IMR-90 (cell line): ENCODE measurements around the gene NEAT1. TPM values are rescaled to one million over a fixed set of nuclear protein-coding genes. Genes with fewer than 3 reads are reported as not detected.

Source experiments
- ATAC-seq: fragments of 200-7000 bp; cut with Tn5 transposase; 2 replicates; pipeline ENCODE4 v1.9.1; 2020; ENCODE audit warnings: low read depth, mild to moderate bottlenecking, moderate library complexity
- BruUV-seq: library from RNA; stranded (reverse); fragments of 400-500 nt; replicated peaks from 2 replicates; lab custom pipeline; 2021; lab: Mats Ljungman, UMichigan
- CTCF ChIA-PET: fragments of 300-600 bp; formaldehyde crosslinking; extraction: SDS; loops from one replicate; lab custom pipeline; 2021; ENCODE audit warnings: antibody characterized with exemption; lab: Yijun Ruan, JAX
- POLR2A ChIA-PET: fragments of 300-600 bp; sonication (Branson Sonifier 250); formaldehyde crosslinking; loops from one replicate; lab custom pipeline; 2022; ENCODE audit warnings: antibody characterized with exemption; ENCODE audit not compliant: unreplicated experiment; lab: Charles Lee
- DNase-seq: peaks from one replicate; pipeline ENCODE4 v3.0.0; 2013
- H2AFZ ChIP-seq: replicated peaks from 2 replicates; pipeline ENCODE3; 2013; ENCODE audit warnings: low read length, mild to moderate bottlenecking; ENCODE audit not compliant: poor library complexity
- H2AK5ac ChIP-seq: 2 replicates; pipeline ENCODE4 v1.6.1; 2013; ENCODE audit warnings: low read depth, low read length, inconsistent platforms
- H2AK9ac ChIP-seq: replicated peaks from 2 replicates; pipeline ENCODE3; 2013; ENCODE audit warnings: mild to moderate bottlenecking, low read depth, low read length, moderate library complexity; ENCODE audit not compliant: poor library complexity
- H2BK120ac ChIP-seq: 2 replicates; pipeline ENCODE4 v1.6.1; 2013; ENCODE audit warnings: low read depth, low read length, inconsistent platforms
- H2BK15ac ChIP-seq: 3 replicates; pipeline ENCODE4 v1.6.1; 2013; ENCODE audit warnings: low read depth, low read length, inconsistent platforms
- H2BK20ac ChIP-seq: 2 replicates; pipeline ENCODE4 v1.6.1; 2013; ENCODE audit warnings: low read depth, mild to moderate bottlenecking, inconsistent platforms, low read length, moderate library complexity
- H2BK5ac ChIP-seq: 2 replicates; pipeline ENCODE4 v1.6.1; 2013; ENCODE audit warnings: mild to moderate bottlenecking, low read depth, low read length, inconsistent platforms; ENCODE audit not compliant: poor library complexity, severe bottlenecking
- H3K14ac ChIP-seq: replicated peaks from 2 replicates; pipeline ENCODE4 v1.6.1; 2013; ENCODE audit warnings: low read depth, low read length, inconsistent platforms
- H3K18ac ChIP-seq: 2 replicates; pipeline ENCODE4 v1.6.1; 2013; ENCODE audit warnings: low read depth, low read length, control low read depth
- H3K23ac ChIP-seq: 2 replicates; pipeline ENCODE4 v1.6.1; 2013; ENCODE audit warnings: low read depth, low read length, inconsistent platforms
- H3K27ac ChIP-seq: 2 replicates; pipeline ENCODE4 v1.5.1; 2013; ENCODE audit warnings: mild to moderate bottlenecking, control low read depth, low read length; ENCODE audit not compliant: insufficient read depth
- H3K27me3 ChIP-seq: 2 replicates; pipeline ENCODE4 v1.6.1; 2013; ENCODE audit warnings: low read length; ENCODE audit not compliant: control insufficient read depth, insufficient read depth
- H3K36me3 ChIP-seq: 2 replicates; pipeline ENCODE4 v1.6.1; 2013; ENCODE audit warnings: low read length, mixed read lengths; ENCODE audit not compliant: control insufficient read depth, insufficient read depth
- H3K4ac ChIP-seq: 2 replicates; pipeline ENCODE4 v1.6.1; 2013; ENCODE audit warnings: low read depth, low read length, inconsistent platforms
- H3K4me1 ChIP-seq: 2 replicates; pipeline ENCODE4 v1.6.1; 2013; ENCODE audit warnings: low read length, mixed read lengths; ENCODE audit not compliant: control insufficient read depth, insufficient read depth
- H3K4me2 ChIP-seq: 2 replicates; pipeline ENCODE4 v1.6.1; 2013; ENCODE audit warnings: low read depth, mild to moderate bottlenecking, control low read depth, low read length, moderate library complexity
- H3K4me3 ChIP-seq: 2 replicates; pipeline ENCODE4 v1.5.1; 2013; ENCODE audit warnings: low read depth, mild to moderate bottlenecking, control low read depth, low read length, moderate library complexity; ENCODE audit not compliant: insufficient read depth
- H3K56ac ChIP-seq: 2 replicates; pipeline ENCODE4 v1.6.1; 2013; ENCODE audit warnings: low read length, inconsistent platforms; ENCODE audit not compliant: insufficient read depth; ENCODE audit errors: extremely low read depth
- H3K79me1 ChIP-seq, 2 experiments: 2 replicates each; pipeline ENCODE4 v1.6.1; 2013; ENCODE audit warnings: low read length in 2 of 2, inconsistent platforms in 1 of 2, low read depth in 1 of 2
- H3K9ac ChIP-seq: 2 replicates; pipeline ENCODE4 v1.6.1; 2013; ENCODE audit warnings: low read depth, low read length, control low read depth
- H3K9me1 ChIP-seq: 2 replicates; pipeline ENCODE4 v1.6.1; 2013; ENCODE audit warnings: low read length, inconsistent platforms; ENCODE audit not compliant: insufficient read depth
- H3K9me3 ChIP-seq: 2 replicates; pipeline ENCODE4 v1.6.1; 2013; ENCODE audit warnings: low read length; ENCODE audit not compliant: control insufficient read depth, insufficient read depth
- H4K20me1 ChIP-seq: 2 replicates; pipeline ENCODE4 v1.6.1; 2013; ENCODE audit warnings: low read length, inconsistent platforms; ENCODE audit not compliant: insufficient read depth
- H4K5ac ChIP-seq: 2 replicates; pipeline ENCODE4 v1.6.1; 2013; ENCODE audit warnings: mild to moderate bottlenecking, low read depth, low read length, control low read depth
- H4K8ac ChIP-seq, 2 experiments: 2 replicates each; pipeline ENCODE4 v1.6.1; 2013; ENCODE audit warnings: low read depth in 2 of 2, low read length in 2 of 2, control low read depth in 1 of 2, inconsistent platforms in 1 of 2
- H4K91ac ChIP-seq: 2 replicates; pipeline ENCODE4 v1.6.1; 2013; ENCODE audit warnings: low read depth, low read length, inconsistent platforms; ENCODE audit not compliant: insufficient read depth
- CHD1 ChIP-seq: IDR thresholded peaks from 2 replicates; pipeline ENCODE4 v1.6.1; 2012; ENCODE audit warnings: low read depth, low read length, improper control_type of control experiment
- FOS ChIP-seq: fragments of 150-350 bp; IDR thresholded peaks from 2 replicates; pipeline ENCODE4 v1.6.1; 2016; ENCODE audit warnings: low read depth, low read length
- POLR2A ChIP-seq: IDR thresholded peaks from 2 replicates; pipeline ENCODE4 v1.6.1; 2012; ENCODE audit warnings: mild to moderate bottlenecking, low read depth, low read length
- RFX5 ChIP-seq: IDR thresholded peaks from 2 replicates; pipeline ENCODE4 v1.8.0; 2012; ENCODE audit warnings: low read depth, mild to moderate bottlenecking, low read length, moderate library complexity
- SMC3 ChIP-seq: fragments of 150-350 bp; IDR thresholded peaks from 2 replicates; pipeline ENCODE4 v1.6.1; 2016; ENCODE audit warnings: low read depth, mild to moderate bottlenecking, antibody characterized with exemption, low read length, moderate library complexity
- WGBS, 2 experiments: methylation state at CpG; one replicate each; pipeline versions ENCODE4 v1.1.5 to v1.1.7; 2013; ENCODE audit warnings: missing lambda C conversion rate in 2 of 2; ENCODE audit not compliant: insufficient read length in 1 of 2; ENCODE audit errors: extremely low coverage in 2 of 2; 5-methylcytosine and 5-hydroxymethylcytosine counted together
- dilution Hi-C: fragments of 300-500 bp; cut with HindIII; formaldehyde crosslinking; loops from one replicate; pipeline ENCODE4 v1.14.3; 2018; ENCODE audit warnings: low sequenced_read_pairs; ENCODE audit not compliant: unreplicated experiment
- in situ Hi-C: fragments of 300-500 bp; cut with MboI; formaldehyde crosslinking; loops from 3 replicates; pipeline ENCODE4 v1.14.3; 2019; ENCODE audit warnings: low sequenced_read_pairs, inconsistent platforms, mixed read lengths
- intact Hi-C: fragments of 100-400 bp; cut with micrococcal nuclease; formaldehyde crosslinking; loops from 2 replicates; pipeline ENCODE4 v1.10.0; 2022
- polyA plus RNA-seq, 3 experiments: library from polyadenylated mRNA; depleted of rRNA; stranded (reverse); fragments of >200 nt; gene quantifications; 2 replicates each; pipeline ENCODE4 v1.2.3, GENCODE V29; 2012; ENCODE audit warnings: low replicate concordance in 1 of 3
- total RNA-seq: library from RNA; depleted of rRNA; stranded (reverse); fragments of >200 nt; gene quantifications from 2 replicates; pipeline ENCODE4 v1.2.3, GENCODE V29; 2012

NEAT1 gene
- total and polyA plus RNA-seq, 2 of the 4 experiments (the other 2 are of a cell fraction), result 30.1 to 114 TPM

DNA sequence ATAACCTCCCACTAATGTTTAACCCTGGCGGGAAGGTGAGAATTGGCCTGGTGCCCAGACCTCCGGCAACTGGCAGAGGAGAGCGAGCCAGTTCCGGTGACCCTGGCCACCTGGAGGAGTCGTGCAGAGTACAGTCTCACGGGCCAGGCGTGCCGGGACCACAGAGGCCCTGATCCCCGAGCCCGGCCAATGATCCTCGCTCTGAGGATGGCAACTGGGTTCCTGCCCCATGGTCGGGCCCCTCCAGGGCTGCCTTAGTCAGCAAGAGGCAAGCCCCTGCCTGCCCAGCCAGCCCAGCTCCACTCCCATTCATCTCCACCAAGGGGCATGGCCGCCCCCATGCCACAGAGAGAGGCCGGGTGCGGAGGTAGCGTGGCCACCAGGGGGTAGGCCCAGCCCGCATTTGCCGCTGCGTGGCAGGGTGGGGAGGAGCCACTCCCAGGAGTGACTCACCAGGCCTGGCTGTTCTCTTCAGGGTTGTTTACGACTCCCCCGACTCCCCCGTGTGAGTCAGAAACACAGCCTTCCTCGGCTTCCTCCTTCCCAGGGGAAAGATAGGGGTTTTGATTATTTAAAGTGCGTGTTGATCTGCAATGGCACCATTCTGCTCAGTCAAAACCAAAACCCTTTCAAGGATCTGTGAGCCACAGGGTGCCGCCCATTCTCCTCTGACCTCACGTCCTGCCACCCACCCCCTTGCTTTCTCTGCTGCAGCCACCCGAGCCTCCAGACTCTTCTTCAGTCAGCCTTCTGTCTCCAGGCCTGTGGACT, 40.4 kb upstream of the NEAT1 start, which contains the start of gene SLC25A45 (continued):
- TF ChIP-seq SMC3, result peak; percentile 42; the same call in 1 of the 2 replicates
- TF ChIP-seq RFX5, result 0 out of 2 replicates have a peak, but pooled peaks have one; percentile 23
- TF ChIP-seq CHD1, result no peak

DNA sequence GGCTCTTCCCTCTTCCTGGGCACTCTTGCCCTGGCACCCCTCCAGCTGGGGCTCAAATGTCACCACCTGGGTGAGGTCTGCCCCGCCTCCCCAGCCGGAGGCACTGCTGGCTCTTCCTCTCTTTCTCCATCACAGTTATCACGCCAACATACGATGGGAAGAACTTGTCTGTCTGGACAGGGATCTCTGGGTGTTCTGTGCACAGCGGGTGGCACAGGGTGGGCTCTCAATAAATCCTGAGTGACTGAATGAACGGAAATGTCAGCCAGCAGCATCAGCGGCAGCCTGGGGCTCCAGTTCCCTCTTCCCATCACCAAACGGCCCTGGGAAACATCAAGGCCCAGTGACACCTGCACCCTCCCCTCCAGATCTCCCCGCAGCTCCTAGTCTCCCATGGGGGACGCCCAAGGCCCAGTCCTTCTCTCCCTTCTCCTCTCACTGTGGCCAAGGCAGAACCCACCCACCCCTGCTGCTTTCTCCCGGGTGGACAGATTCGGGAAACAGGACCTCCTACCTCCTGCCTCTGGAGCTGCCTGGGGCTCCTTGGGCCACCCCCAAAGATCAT, 39.7 kb upstream of the NEAT1 start:
- no peak for DNase-seq
- peak overlapping the region; percentile 96 for H2AK9ac ChIP-seq
- H2BK20ac ChIP-seq, result peak overlapping the region; percentile 86
- peak overlapping the region; percentile 53 for H3K9ac ChIP-seq
- H3K27me3 ChIP-seq, result no peaks in the 10 kb centered on the region
- H4K8ac ChIP-seq, result peak overlapping the region; percentile 79 to 90
- H3K79me1 ChIP-seq, result peaks cover 21 to 60% of the 10 kb centered on the region in 2 experiments
- H3K36me3 ChIP-seq, result no peaks in the 10 kb centered on the region
- TF ChIP-seq FOS (no peak), CHD1 (0 out of 2 replicates have a peak, but pooled peaks have one; percentile 42), POLR2A (peak; percentile 96)
- H3K23ac ChIP-seq, result peak overlapping the region; percentile 95
- POLR2A ChIA-PET, result interaction anchor here (1.0 to 4.7 kb wide), 3 partner anchors 40 to 123 kb away, joined by 3 to 32 read pairs (median 4); partner anchors contain the start of genes MALAT1 and NEAT1
- H3K4me3 ChIP-seq, result peak overlapping the region; percentile 21
- peak overlapping the region; percentile 88 for H3K27ac ChIP-seq
- peak overlapping the region; percentile 82 for H2BK5ac ChIP-seq
- in situ Hi-C loops, result no loop called here
- no peaks in the 10 kb centered on the region for H3K9me3 ChIP-seq
- peaks cover 24% of the 10 kb centered on the region for H3K9me1 ChIP-seq
- H3K56ac ChIP-seq, result peak overlapping the region; percentile 81
- peak overlapping the region; percentile 96 for H2AFZ ChIP-seq
- BruUV-seq, result no TSS peak
- H3K18ac ChIP-seq, result peak overlapping the region; percentile 62
- dilution Hi-C loops, result no loop called here
- H3K4me1 ChIP-seq, result peaks cover 27% of the 10 kb centered on the region
- peaks cover 6% of the 10 kb centered on the region for H4K20me1 ChIP-seq
- H3K4me2 ChIP-seq, result peak overlapping the region; percentile 86
- 0% methylated on average over 1 of the region's 12 CpGs; no CpG with 5 or more reads in 1 of the 2 experiments for WGBS, 2 experiments
- peak overlapping the region; percentile 96 for H3K14ac ChIP-seq
- CTCF ChIA-PET, result no interaction called here
- H2AK5ac ChIP-seq, result peak overlapping the region; percentile 95
- peak overlapping the region; percentile 78; the same call in 1 of the 3 replicates for H2BK15ac ChIP-seq
- H4K91ac ChIP-seq, result peak overlapping the region; percentile 96
- intact Hi-C loops, result loop anchor here (1.0 to 5.0 kb wide), 3 partner anchors 38 to 189 kb away; partner anchors contain the start of genes FAM89B and ZNRD2
- H4K5ac ChIP-seq, result peak overlapping the region; percentile 53
- H3K4ac ChIP-seq, result peak overlapping the region; percentile 98
- no peak for ATAC-seq
- peak overlapping the region; percentile 92 for H2BK120ac ChIP-seq
